GM19324 (cell line): ENCODE results near the gene IREB2.

ENCODE experiments used
- ATAC-seq: cut with Tn5 transposase; IDR thresholded peaks from one replicate; pipeline ENCODE4 v1.9.1; 2021; ENCODE audit warnings: mild to moderate bottlenecking, moderate library complexity; ENCODE audit not compliant: unreplicated experiment, low FRiP score

Gene IREB2

DNA sequence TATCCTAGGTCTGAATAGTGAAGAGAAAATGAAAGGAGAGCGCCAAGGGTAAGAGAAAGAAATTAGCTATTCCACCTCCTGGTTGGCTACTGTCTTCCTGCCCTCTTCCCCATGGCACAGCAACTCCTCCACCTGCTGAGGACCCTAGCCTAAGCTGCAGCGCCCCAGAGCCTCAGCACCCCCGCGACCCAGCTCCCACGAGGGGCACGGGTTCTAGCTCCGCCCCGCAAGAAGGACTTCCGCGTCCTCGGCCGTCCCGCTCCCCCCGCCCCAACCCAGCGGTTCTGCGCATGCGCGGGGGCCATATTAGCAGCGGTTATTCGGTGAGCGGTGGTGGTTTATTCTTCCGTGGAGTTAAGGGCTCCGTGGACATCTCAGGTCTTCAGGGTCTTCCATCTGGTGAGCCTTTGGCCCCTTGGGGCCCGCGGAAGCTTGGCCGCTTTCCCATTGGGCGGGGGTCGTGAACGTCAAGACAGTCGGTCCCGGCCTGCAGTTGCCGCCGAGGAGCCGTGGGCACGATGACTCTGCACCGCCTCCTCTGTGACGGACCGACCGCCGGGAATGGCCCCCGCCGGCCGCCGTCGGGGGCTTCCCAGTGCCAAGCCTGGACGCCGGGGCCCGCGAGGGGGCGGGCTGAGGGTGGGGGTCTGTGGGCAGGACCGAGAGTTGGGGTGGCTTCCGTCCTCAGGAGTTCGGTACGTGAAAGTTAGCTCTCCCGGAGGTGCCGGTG, 102.3 kb downstream of the IREB2 start, which contains the start of gene PSMA4:
PSMA4 (plus strand) TSS at position 304 of the 730 bp plus-strand sequence. CDS start 1,484 bp downstream, outside the sequence.
- peak; percentile 77 for ATAC-seq

GRCh38 chr15:78540871-78541743, 103.1 kb downstream of the IREB2 start:
- ATAC-seq: no peak

DNA sequence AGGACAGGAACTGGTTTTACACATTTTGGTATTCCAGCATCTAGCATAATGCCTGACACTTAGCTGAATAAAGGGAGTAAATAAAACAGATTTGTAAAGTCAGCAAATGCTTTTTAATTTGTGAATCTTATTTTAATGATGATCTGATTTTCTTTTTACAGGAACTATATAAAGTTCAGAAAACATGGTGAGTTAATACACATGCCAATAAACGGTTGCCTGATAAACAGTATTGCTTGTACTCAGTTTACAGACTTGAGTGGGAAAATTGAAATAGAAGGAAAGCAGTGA, 103.7 kb downstream of the IREB2 start:
- ATAC-seq: no peak

DNA sequence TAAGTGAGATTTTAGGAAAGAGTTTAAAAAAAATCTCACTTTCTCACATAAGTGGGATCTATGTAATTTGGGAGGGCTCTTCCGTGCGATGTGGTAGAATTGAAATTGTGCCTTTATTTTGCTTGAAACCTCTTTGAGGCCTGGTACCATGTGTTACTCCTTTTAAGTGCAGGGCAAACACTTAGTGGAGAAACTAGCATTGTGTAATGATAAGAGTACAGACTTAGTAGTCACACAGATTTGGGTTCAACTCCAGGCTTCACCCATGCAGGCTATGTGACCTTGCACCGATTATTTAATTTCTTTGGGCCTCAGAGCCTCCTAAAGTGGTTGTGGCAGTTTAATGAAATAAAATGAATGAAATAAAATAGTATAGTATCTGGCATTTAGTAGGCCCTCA, 104.6 kb downstream of the IREB2 start:
- ATAC-seq: no peak

- no peak for ATAC-seq
Observed at GRCh38 chr15:78550194-78550593, 112.2 kb downstream of the IREB2 start.

DNA sequence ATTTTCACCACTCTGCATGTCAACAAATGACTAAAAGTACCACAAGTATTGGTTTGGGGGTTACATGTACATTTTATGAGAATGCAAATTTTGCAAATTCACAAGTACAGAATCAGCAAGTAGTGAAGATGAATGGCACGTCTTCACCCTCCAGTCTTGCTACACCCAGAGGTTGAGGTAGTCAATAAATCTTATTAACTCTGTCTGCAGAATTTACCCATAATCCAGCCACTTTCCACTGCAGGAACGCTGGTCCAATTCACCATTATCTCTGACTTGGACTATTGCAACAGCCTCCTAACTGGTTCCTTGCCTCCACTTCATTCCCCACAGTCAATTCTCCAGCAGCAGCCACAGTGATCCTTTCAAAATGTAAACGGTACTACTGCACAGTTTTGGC, 112.8 kb downstream of the IREB2 start:
- no peak for ATAC-seq
